SK-MEL-5 (cell line): ENCODE measurements around the gene CAMK1G. TPM values are rescaled to one million over a fixed set of nuclear protein-coding genes. Genes with fewer than 3 reads are reported as not detected.

Source experiments
- DNase-seq: peaks from one replicate; pipeline ENCODE4 v3.0.0-alpha.2; 2016; ENCODE audit warnings: low read depth, low spot score
- in situ Hi-C: cut with HindIII; loops from 2 replicates; pipeline ENCODE4 v1.10.0; 2016; ENCODE audit warnings: low sequenced_read_pairs, high pct_unique_total_duplicates, low pct_unique_long_range_greater_than_20kb
- polyA plus RNA-seq, 2 experiments: library from polyadenylated mRNA; depleted of rRNA; stranded (reverse); fragments of >200 nt; gene quantifications; 2 replicates each; pipeline ENCODE4 v1.2.3, GENCODE V29; 2015
- total RNA-seq: library from RNA; depleted of rRNA; stranded (reverse); fragments of >200 nt; shearing (Covaris generic); gene quantifications from 2 replicates; pipeline ENCODE4 v1.2.3, GENCODE V29; 2014; rRNA removed

CAMK1G gene
- not detected in 2 replicates for total RNA-seq
- not detected in 2 replicates for polyA plus RNA-seq (2015; cell fraction: cytosol; rRNA removed)
- 0.16 TPM in 1 of 2 replicates, not detected in the other for polyA plus RNA-seq (2015; cell fraction: nucleus; rRNA removed)

- peak; percentile 28 for DNase-seq
- in situ Hi-C loops, result no loop called here
These were observed at the start of gene CAMK1G for GRCh38 chr1:209583408-209583807. Gene CAMK1G (plus strand): TSS chr1:209583714. CDS start chr1:209594984, 11,270 bp downstream.

GRCh38 chr1:209534496-209535250 lies 48.8 kb upstream of the CAMK1G start:
- peak; percentile 21 for DNase-seq
- in situ Hi-C loops, result no loop called here

- in situ Hi-C loops, result no loop called here
- DNase-seq, result no peak
These were observed 46.7 kb upstream of the CAMK1G start for GRCh38 chr1:209536843-209537242.

GRCh38 chr1:209537336-209538114 lies 46.0 kb upstream of the CAMK1G start:
- in situ Hi-C loops, result no loop called here
- no peak for DNase-seq

GRCh38 chr1:209539576-209539975 lies 43.9 kb upstream of the CAMK1G start:
- no peak for DNase-seq
- in situ Hi-C loops, result no loop called here

- in situ Hi-C loops, result no loop called here
- DNase-seq, result no peak
These were observed 40.9 kb upstream of the CAMK1G start for GRCh38 chr1:209542585-209542984.

- DNase-seq, result no peak
- in situ Hi-C loops, result no loop called here
These were observed 39.4 kb upstream of the CAMK1G start for GRCh38 chr1:209544098-209544497.

GRCh38 chr1:209545423-209545822 lies 38.1 kb upstream of the CAMK1G start:
- in situ Hi-C loops, result no loop called here
- DNase-seq, result no peak

GRCh38 chr1:209546390-209547085 lies 37.0 kb upstream of the CAMK1G start:
- DNase-seq, result no peak
- in situ Hi-C loops, result no loop called here

GRCh38 chr1:209547626-209548025 lies 35.9 kb upstream of the CAMK1G start:
- in situ Hi-C loops, result no loop called here
- no peak for DNase-seq

GRCh38 chr1:209549443-209550205 lies 33.9 kb upstream of the CAMK1G start:
- DNase-seq, result peak; percentile 38
- in situ Hi-C loops, result no loop called here

- in situ Hi-C loops, result no loop called here
- no peak for DNase-seq
These were observed 33.0 kb upstream of the CAMK1G start for GRCh38 chr1:209550519-209550918.

- DNase-seq, result no peak
- in situ Hi-C loops, result no loop called here
These were observed 30.9 kb upstream of the CAMK1G start for GRCh38 chr1:209552406-209553264.

GRCh38 chr1:209554761-209555611 lies 28.5 kb upstream of the CAMK1G start:
- in situ Hi-C loops, result no loop called here
- DNase-seq, result no peak

GRCh38 chr1:209556162-209556690 lies 27.3 kb upstream of the CAMK1G start:
- DNase-seq, result no peak
- in situ Hi-C loops, result no loop called here

- in situ Hi-C loops, result no loop called here
- no peak for DNase-seq
These were observed 26.3 kb upstream of the CAMK1G start for GRCh38 chr1:209557221-209557620.
